Colonic mucosa (tissue), 4 donors: ENCODE results near the gene ACACA. TPM values are rescaled to one million over a fixed set of nuclear protein-coding genes. Genes with fewer than 3 reads are reported as not detected.
"Not testable (repeated sequence)": the region's sequence is repeated elsewhere in the genome, so short reads cannot be mapped to it uniquely, and the experiment has no call there.

Source experiments
- DNase-seq: peaks from one replicate; pipeline ENCODE4 v3.0.0-alpha.2; 2020
- H3K27ac ChIP-seq: fragments of 200-600 bp; one replicate; pipeline ENCODE4 v1.8.0; 2021
- H3K27me3 ChIP-seq: fragments of 200-600 bp; one replicate; pipeline ENCODE4 v1.8.0; 2021
- H3K36me3 ChIP-seq: fragments of 200-600 bp; one replicate; pipeline ENCODE4 v1.8.0; 2021
- H3K4me1 ChIP-seq: fragments of 200-600 bp; one replicate; pipeline ENCODE4 v1.8.0; 2021; ENCODE audit warnings: mild to moderate bottlenecking
- H3K4me3 ChIP-seq: fragments of 200-600 bp; one replicate; pipeline ENCODE4 v1.8.0; 2021
- H3K9ac ChIP-seq, 2 donors: one replicate each; pipeline ENCODE4 v1.7.0; 2013; ENCODE audit warnings: control low read depth in 2 of 2, low read depth in 2 of 2, low read length in 2 of 2
- H3K9me3 ChIP-seq: fragments of 200-600 bp; one replicate; pipeline ENCODE4 v1.8.0; 2021
- intact Hi-C: fragments of 100-400 bp; cut with DNase I; formaldehyde crosslinking; loops from one replicate; pipeline ENCODE4 v1.14.1; 2022
- total RNA-seq, 2 donors: library from RNA; stranded (reverse); fragmentation: NEBNext Ultra II Directional in 1 of 2; extraction: Animal tissue kit (Norgen Biotek cat#: 25700) in 1 of 2; gene quantifications; one replicate each; pipeline ENCODE4 v1.2.1, GENCODE V29; 2021
- TF ChIP-seq, protein P1 (sequence below): fragments of 200-600 bp; IDR thresholded peaks from one replicate; pipeline ENCODE4 v1.8.0; 2022; ENCODE audit warnings: antibody characterized with exemption, mild to moderate bottlenecking
- donor health status: healthy.
- donor health status: DM: no; HTN: no; CAD: no.
- donor health status: DM: no; HTN: no; CAD: no.

The ACACA gene
- total RNA-seq, 2 donors from 2014 or later = 59.5 to 72.6 TPM

DNA sequence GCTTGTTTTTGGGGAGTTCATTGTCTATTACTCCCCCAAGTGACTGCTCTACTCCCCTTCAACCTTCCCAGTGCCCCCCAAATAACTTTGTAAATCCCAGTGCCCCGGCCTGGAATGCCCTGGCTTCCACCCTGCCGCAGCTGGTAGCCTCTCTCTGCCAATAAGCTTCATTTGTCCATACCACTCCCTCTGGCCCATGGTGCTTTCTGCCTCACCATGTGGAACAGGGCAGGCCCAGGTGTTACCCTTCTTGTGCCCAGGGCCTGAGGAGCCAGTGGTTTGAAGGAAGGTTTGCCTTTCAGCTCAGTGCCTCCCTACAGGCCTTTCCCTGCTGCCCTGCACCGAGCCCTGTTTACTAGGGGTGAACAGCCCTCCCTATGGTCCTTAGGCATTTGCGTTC, 323.7 kb downstream of the ACACA start:
- Histone ChIP-seq H3K27me3 (no peaks in the 10 kb centered on the region), H3K4me3 (no peak overlapping the region), H3K9me3 (no peaks in the 10 kb centered on the region), H3K27ac (no peak overlapping the region), H3K36me3 (no peaks in the 10 kb centered on the region), H3K9ac (no peak overlapping the region), H3K4me1 (no peaks in the 10 kb centered on the region)
- intact Hi-C loops = no loop called here
- TF ChIP-seq, protein P1, sequence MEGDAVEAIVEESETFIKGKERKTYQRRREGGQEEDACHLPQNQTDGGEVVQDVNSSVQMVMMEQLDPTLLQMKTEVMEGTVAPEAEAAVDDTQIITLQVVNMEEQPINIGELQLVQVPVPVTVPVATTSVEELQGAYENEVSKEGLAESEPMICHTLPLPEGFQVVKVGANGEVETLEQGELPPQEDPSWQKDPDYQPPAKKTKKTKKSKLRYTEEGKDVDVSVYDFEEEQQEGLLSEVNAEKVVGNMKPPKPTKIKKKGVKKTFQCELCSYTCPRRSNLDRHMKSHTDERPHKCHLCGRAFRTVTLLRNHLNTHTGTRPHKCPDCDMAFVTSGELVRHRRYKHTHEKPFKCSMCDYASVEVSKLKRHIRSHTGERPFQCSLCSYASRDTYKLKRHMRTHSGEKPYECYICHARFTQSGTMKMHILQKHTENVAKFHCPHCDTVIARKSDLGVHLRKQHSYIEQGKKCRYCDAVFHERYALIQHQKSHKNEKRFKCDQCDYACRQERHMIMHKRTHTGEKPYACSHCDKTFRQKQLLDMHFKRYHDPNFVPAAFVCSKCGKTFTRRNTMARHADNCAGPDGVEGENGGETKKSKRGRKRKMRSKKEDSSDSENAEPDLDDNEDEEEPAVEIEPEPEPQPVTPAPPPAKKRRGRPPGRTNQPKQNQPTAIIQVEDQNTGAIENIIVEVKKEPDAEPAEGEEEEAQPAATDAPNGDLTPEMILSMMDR = no peak
- DNase-seq = no peak

- H3K27ac ChIP-seq = no peak overlapping the region
- intact Hi-C loops = no loop called here
- H3K4me1 ChIP-seq = no peaks in the 10 kb centered on the region
- H3K9me3 ChIP-seq = no peaks in the 10 kb centered on the region
- no peak overlapping the region for H3K9ac ChIP-seq
- DNase-seq = no peak
- H3K36me3 ChIP-seq = no peaks in the 10 kb centered on the region
- no peaks in the 10 kb centered on the region for H3K27me3 ChIP-seq
- H3K4me3 ChIP-seq = no peak overlapping the region
- TF ChIP-seq, protein P1 = no peak
Observed at GRCh38 chr17:37082311-37082860, 324.2 kb downstream of the ACACA start.

GRCh38 chr17:37081287-37081686, 325.3 kb downstream of the ACACA start:
- Histone ChIP-seq H3K9ac (no peak overlapping the region), H3K27me3 (no peaks in the 10 kb centered on the region), H3K36me3 (no peaks in the 10 kb centered on the region), H3K27ac (no peak overlapping the region), H3K4me3 (no peak overlapping the region), H3K4me1 (no peaks in the 10 kb centered on the region), H3K9me3 (no peaks in the 10 kb centered on the region)
- TF ChIP-seq, protein P1 = no peak
- no peak for DNase-seq
- intact Hi-C loops = no loop called here

DNA sequence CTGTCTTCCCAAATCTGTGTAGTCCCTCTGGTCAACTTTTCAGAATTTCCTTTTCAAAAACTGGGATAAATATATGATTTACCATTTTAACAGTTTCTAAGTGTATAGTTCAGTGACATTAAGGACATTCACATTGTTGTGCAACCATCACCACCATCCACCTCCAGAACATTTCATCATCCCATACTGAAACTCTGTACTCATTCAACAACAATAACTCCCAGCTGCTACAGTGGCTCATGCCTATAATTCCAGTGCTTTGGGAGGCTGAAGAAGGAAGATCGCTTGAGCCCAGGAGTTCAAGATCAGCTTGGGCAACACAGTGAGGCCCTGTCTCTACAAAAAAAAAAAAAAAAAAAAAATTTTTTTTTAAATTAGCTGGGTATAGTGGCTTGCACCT, 326.9 kb downstream of the ACACA start:
- Histone ChIP-seq H3K36me3 (no peaks in the 10 kb centered on the region), H3K27ac (no peak overlapping the region), H3K4me1 (no peaks in the 10 kb centered on the region), H3K9me3 (no peaks in the 10 kb centered on the region), H3K4me3 (no peak overlapping the region), H3K9ac (no peak overlapping the region), H3K27me3 (no peaks in the 10 kb centered on the region)
- intact Hi-C loops = no loop called here
- TF ChIP-seq, protein P1 = no peak
- no peak for DNase-seq

- Histone ChIP-seq H3K27me3 (no peaks in the 10 kb centered on the region), H3K4me3 (no peak overlapping the region), H3K27ac (no peak overlapping the region), H3K9me3 (no peaks in the 10 kb centered on the region), H3K36me3 (no peaks in the 10 kb centered on the region), H3K9ac (no peak overlapping the region), H3K4me1 (no peaks in the 10 kb centered on the region)
- intact Hi-C loops = no loop called here
- DNase-seq = no peak
- TF ChIP-seq, protein P1 = no peak
Observed at GRCh38 chr17:37079065-37079708, 327.4 kb downstream of the ACACA start.

DNA sequence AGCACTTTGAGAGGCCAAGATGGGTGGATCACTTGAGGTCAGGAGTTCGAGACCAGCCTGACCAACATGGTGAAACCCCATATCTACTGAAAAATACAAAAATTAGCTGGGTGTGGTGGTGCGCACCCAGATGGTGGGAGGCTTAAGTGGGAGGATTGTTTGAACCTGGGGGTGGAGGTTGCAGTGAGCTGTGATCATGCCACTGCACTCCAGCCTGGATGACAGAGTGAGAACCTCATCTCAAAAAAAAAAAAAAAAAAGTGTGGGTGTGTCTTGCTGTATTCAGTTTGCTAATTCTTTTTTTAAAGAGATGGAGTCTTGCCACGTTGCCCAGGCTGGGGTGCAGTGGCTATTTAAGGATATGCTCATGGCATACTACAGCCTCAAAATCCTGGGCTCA, 333.2 kb downstream of the ACACA start:
- H3K27me3 ChIP-seq, intact Hi-C loops, H3K4me1 ChIP-seq, H3K9ac ChIP-seq, H3K36me3 ChIP-seq, H3K4me3 ChIP-seq, H3K9me3 ChIP-seq, H3K27ac ChIP-seq, DNase-seq: not testable (repeated sequence)
